D721Med (cell line): Measurements from ENCODE around the gene ENAH.
"Not testable (repeated sequence)": the region's sequence is repeated elsewhere in the genome, so short reads cannot be mapped to it uniquely, and the experiment has no call there.

Source experiments
- DNase-seq: peaks from one replicate; pipeline ENCODE4 v3.0.0; 2011; ENCODE audit warnings: low spot score; ENCODE audit not compliant: insufficient read length
- FAIRE-seq: peaks from 2 replicates; lab custom pipeline; 2011; peaks lifted over from hg19 to GRCh38; lab: Jason Lieb, UNC
- CTCF ChIP-seq: IDR thresholded peaks from 2 replicates; pipeline ENCODE4 v1.5.1; 2012; ENCODE audit warnings: mild to moderate bottlenecking, control low read depth; ENCODE audit not compliant: insufficient read depth; ENCODE audit errors: missing control alignments

Gene ENAH

GRCh38 chr1:225694151-225694603 is 41.3 kb upstream of the ENAH start:
- no peak for FAIRE-seq
- no peak for DNase-seq

DNA sequence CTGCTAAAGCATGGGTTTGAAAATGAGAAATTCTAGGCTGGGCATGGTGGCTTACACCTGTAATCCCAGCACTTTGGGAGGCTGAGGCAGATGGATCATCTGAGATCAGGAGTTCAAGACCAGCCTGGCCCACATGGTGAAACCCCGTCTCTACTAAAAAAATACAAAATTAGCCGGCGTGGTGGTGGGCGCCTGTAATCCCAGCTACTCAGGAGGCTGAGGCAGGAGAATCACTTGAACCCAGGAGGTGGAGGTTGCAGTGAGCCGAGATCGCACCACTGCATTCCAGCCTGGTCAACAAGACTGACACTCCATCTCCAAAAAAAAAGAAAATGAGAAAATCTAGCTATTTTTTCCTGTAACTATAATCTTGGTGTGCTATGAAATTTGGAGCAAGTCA is 40.8 kb upstream of the ENAH start:
- not testable (repeated sequence) for FAIRE-seq

More at GRCh38 chr1:225694151-225694603, 41.3 kb upstream of the ENAH start:
- TF ChIP-seq CTCF = no peak

GRCh38 chr1:225693085-225693696 is 40.3 kb upstream of the ENAH start:
- TF ChIP-seq CTCF = no peak
- FAIRE-seq (no peak), DNase-seq (no peak)

More for the DNA sequence above, 40.8 kb upstream of the ENAH start:
- DNase-seq = not testable (repeated sequence)

DNA sequence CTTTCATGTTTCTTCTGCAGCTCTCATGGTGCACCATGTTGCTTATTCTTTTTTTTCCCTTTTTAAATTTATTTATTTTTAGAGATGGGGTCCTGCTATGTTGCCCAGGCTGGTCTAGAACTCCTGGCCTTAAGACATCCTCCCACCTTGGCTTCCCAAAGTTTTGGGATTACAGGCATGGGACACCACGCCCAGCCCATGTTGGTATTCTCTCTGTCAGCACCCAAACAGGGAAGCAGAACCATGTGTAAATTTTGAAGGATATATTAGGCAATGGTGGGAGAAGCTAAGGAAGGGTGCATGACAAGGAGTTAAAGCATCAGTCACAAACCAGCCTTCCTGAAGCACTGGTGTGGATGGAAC is 39.6 kb upstream of the ENAH start:
- no peak for TF ChIP-seq CTCF
- FAIRE-seq = no peak

DNA sequence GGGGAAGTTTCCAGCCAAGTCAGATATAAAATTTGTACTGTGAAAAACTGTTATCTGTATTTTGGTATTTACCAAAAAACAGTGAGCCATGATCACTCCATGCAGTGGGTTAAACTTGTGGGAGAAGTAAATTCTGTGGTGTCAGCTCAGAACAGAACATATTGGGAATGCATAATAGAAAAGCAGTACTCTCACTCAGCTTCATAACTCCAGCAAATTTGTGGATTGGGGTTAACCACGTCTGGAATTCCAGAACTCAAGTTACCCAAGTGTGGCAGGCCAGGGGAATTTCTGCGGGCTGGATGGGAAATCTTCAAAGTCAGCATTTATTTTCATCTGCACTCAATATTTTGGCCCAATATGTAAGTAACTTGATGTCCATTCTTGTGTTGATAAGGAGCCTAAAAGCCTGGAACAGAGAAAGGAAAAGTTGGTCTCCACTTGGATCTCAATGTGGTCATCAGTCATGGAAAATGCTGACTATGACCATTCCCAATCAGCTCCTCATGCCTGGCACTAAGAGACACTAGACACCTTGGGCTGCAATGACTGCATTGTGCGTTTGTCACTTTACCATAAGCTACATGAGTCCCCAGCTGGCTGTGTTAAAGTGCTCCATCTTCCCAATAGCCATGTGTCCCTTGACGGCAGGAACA is 39.1 kb upstream of the ENAH start:
- DNase-seq (no peak), FAIRE-seq (no peak)
- TF ChIP-seq CTCF = no peak

More for the DNA sequence above, 39.6 kb upstream of the ENAH start:
- no peak for DNase-seq

DNA sequence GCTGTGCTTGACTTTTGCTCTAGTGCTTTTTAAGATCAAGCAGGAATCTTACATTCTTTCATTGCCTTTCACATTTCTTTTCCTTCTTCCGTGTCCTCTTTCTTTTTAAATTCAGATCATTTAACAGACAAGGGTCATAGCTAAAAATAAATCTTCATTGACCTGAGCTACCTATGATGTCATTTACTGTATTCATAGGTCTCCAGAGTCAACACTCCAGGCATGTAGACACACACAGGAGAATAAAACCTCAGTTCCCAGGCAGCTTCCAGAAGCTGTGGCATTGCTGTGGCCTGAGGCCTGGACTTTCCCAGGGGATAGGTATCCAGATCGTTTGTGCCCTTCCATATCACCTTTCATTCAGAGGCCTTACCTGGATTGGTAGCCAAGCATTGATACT is 38.5 kb upstream of the ENAH start:
- DNase-seq = no peak
- no peak for TF ChIP-seq CTCF
- no peak for FAIRE-seq

DNA sequence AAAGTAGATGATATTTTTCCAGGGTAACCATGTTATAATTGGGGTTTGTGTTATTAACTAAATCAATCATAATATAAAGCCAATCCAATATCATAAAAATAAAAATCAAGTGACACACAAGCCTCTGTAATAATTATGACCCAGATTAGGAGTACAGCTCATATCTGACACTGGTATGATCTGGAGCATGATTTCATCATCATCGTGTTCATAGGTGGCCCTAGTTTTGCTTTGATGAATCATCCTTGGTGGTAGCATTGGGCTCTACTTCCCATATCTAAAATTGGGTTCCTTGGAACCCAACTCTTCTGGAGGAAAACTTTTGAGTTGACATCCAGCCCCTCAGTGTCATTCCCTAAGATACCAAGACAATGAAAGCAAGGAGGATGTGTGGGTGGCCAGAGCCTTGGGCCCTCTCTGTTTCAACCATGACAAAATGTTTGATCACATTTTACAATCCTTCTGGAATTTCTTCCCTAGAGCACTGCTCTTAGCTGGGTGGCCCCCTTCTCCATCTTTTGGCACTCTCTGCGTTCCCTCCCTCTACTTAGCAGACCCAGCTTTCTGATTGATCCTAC is 37.0 kb upstream of the ENAH start:
- TF ChIP-seq CTCF = no peak
- no peak for DNase-seq
- FAIRE-seq = no peak
